HepG2 (cell line): ENCODE measurements around the gene CLTA. TPM values are rescaled to one million over a fixed set of nuclear protein-coding genes. Genes with fewer than 3 reads are reported as not detected.

ENCODE experiments used
- ATAC-seq: fragments of 200-7000 bp; cut with Tn5 transposase; 3 replicates; pipeline ENCODE4 v1.9.1; 2020; ENCODE audit warnings: mild to moderate bottlenecking, moderate library complexity
- BruUV-seq: library from RNA; stranded (reverse); fragments of 400-500 nt; replicated peaks from 2 replicates; lab custom pipeline; 2021; lab: Mats Ljungman, UMichigan
- CTCF ChIA-PET: fragments of 300-600 bp; formaldehyde crosslinking; extraction: SDS; loops from one replicate; lab custom pipeline; 2021; ENCODE audit warnings: low total read pairs, inconsistent platforms, low intra/inter-chr PET ratio; lab: Yijun Ruan, JAX
- POLR2A ChIA-PET: fragments of 350-600 bp; sonication (Branson Sonifier 250); formaldehyde crosslinking; loops from one replicate; lab custom pipeline; 2020; ENCODE audit warnings: antibody characterized with exemption, inconsistent platforms; lab: Yijun Ruan, JAX
- DNase-seq: peaks from one replicate; pipeline ENCODE4 v3.0.0-alpha.2; 2015; ENCODE audit warnings: low spot score
- FAIRE-seq: peaks from 3 replicates; lab custom pipeline; 2011; peaks lifted over from hg19 to GRCh38; lab: Jason Lieb, UNC
- H2AFZ ChIP-seq: one replicate; pipeline ENCODE4 v1.6.1; 2011; ENCODE audit warnings: low read length, inconsistent platforms
- H3K27ac ChIP-seq: fragments of 300-600 bp; 3 replicates; pipeline ENCODE4 v1.8.0; 2011; ENCODE audit warnings: mixed run types, mild to moderate bottlenecking, mixed read lengths, low read length, inconsistent platforms; ENCODE audit not compliant: insufficient read depth; ENCODE audit errors: extremely low read length
- H3K27me3 ChIP-seq, 2 experiments: fragments of 200-600 bp in 1 of 2; 2 replicates in 1 of 2; 3 replicates in 1 of 2; pipeline versions ENCODE4 v1.6.0 to v1.8.0; 2011; ENCODE audit warnings: low read length in 2 of 2, mild to moderate bottlenecking in 2 of 2, moderate library complexity in 2 of 2, inconsistent platforms in 1 of 2; ENCODE audit not compliant: insufficient read depth in 2 of 2, control insufficient read depth in 1 of 2
- H3K36me3 ChIP-seq, 2 experiments: fragments of 200-600 bp in 1 of 2; replicated peaks in 1 of 2; 2 replicates in 1 of 2; 3 replicates in 1 of 2; pipeline versions ENCODE4 v1.5.1 to v1.8.0; 2011; ENCODE audit warnings: low read length in 2 of 2, inconsistent platforms in 1 of 2; ENCODE audit not compliant: insufficient read depth in 2 of 2, control insufficient read depth in 1 of 2
- H3K4me1 ChIP-seq: 2 replicates; pipeline ENCODE4 v1.5.1; 2012; ENCODE audit warnings: low read length, inconsistent platforms; ENCODE audit not compliant: insufficient read depth
- H3K4me2 ChIP-seq: 2 replicates; pipeline ENCODE4 v1.6.0; 2011; ENCODE audit warnings: low read depth, low read length, inconsistent platforms
- H3K4me3 ChIP-seq, 3 experiments: fragments of 200-600 bp in 1 of 3; sonication (generic), shearing (Covaris generic) in 1 of 3; replicated peaks in 1 of 3; 2 replicates each; pipeline ENCODE4 v1.5.1; 2011 to 2016; ENCODE audit warnings: low read length in 3 of 3, inconsistent platforms in 2 of 3, low read depth in 2 of 3, mild to moderate bottlenecking in 2 of 3, control low read depth in 1 of 3, mixed read lengths in 1 of 3; ENCODE audit not compliant: insufficient read depth in 1 of 3
- H3K79me2 ChIP-seq: one replicate; pipeline ENCODE4 v1.6.1; 2011; ENCODE audit warnings: low read length, inconsistent platforms; ENCODE audit not compliant: insufficient read depth
- H3K9ac ChIP-seq: 2 replicates; pipeline ENCODE4 v1.6.0; 2011; ENCODE audit warnings: mild to moderate bottlenecking, low read depth, low read length, inconsistent platforms; ENCODE audit not compliant: insufficient read depth
- H3K9me3 ChIP-seq: 2 replicates; pipeline ENCODE4 v1.5.1; 2012; ENCODE audit warnings: mild to moderate bottlenecking, low read length
- H4K20me1 ChIP-seq: 2 replicates; pipeline ENCODE4 v1.6.0; 2011; ENCODE audit warnings: inconsistent platforms, mild to moderate bottlenecking, low read length, moderate library complexity; ENCODE audit not compliant: insufficient read depth
- MAFF ChIP-seq: IDR thresholded peaks from 2 replicates; pipeline ENCODE4 v1.6.1; 2011; ENCODE audit warnings: low read depth, low read length, improper control_type of control experiment
- MAFK ChIP-seq, 2 experiments: IDR thresholded peaks in 1 of 2; conservative IDR thresholded peaks in 1 of 2; 2 replicates each; pipeline ENCODE4 v1.6.1; 2011; ENCODE audit warnings: improper control_type of control experiment in 2 of 2, low read length in 2 of 2
- NFE2L2 ChIP-seq: fragments of 150-350 bp; IDR thresholded peaks from 2 replicates; pipeline ENCODE4 v1.6.1; 2014; ENCODE audit warnings: low read length
- SYNCRIP ChIP-seq: fragments of 200-400 bp; formaldehyde crosslinking; IDR thresholded peaks from 2 replicates; pipeline ENCODE4 v1.6.1; 2018; ENCODE audit warnings: mild to moderate bottlenecking, low read depth, low read length; ENCODE audit not compliant: insufficient read depth
- THAP7 ChIP-seq: sonication (generic); formaldehyde crosslinking; IDR thresholded peaks from 2 replicates; pipeline ENCODE4 v1.8.1; 2023; ENCODE audit warnings: mild to moderate bottlenecking, missing genetic modification reagents
- ZNF18 ChIP-seq: sonication (generic); formaldehyde crosslinking; IDR thresholded peaks from 2 replicates; pipeline ENCODE4 v1.8.0; 2022; ENCODE audit warnings: mild to moderate bottlenecking, missing genetic modification reagents; ENCODE audit not compliant: insufficient replicate concordance
- WGBS: methylation state at CpG from one replicate; pipeline ENCODE4 v1.1.6; 2017; ENCODE audit warnings: low lambda C conversion rate; 5-methylcytosine and 5-hydroxymethylcytosine counted together
- in situ Hi-C: cut with HindIII; loops from 2 replicates; pipeline ENCODE4 v1.10.0; 2017; ENCODE audit warnings: low pct_unique_long_range_greater_than_20kb; ENCODE audit not compliant: extremely low pct_ligation_motif_present
- intact Hi-C: fragments of 100-400 bp; cut with micrococcal nuclease; formaldehyde crosslinking; loops from one replicate; pipeline ENCODE4 v1.10.0; 2022; ENCODE audit not compliant: unreplicated experiment
- polyA plus RNA-seq, 8 experiments: library from polyadenylated mRNA; depleted of rRNA in 3 of 8; stranded (reverse) in 7 of 8; unstranded in 1 of 8; fragments of >200 nt; fragmentation: Illumina TruSeq in 4 of 8; extraction: Trizol in 4 of 8; gene quantifications; 2 replicates each; pipeline versions ENCODE4 v1.2.1 to v1.2.3, GENCODE V29; 2011 to 2016; ENCODE audit warnings: low read depth in 4 of 8, missing spikeins in 1 of 8, mixed read lengths in 1 of 8; ENCODE audit not compliant: insufficient read depth in 1 of 8
- total RNA-seq, 5 experiments: library from RNA; depleted of rRNA; stranded (reverse); fragments of >200 nt; fragmentation: Illumina TruSeq; extraction: Trizol; gene quantifications; 2 replicates each; pipeline ENCODE4 v1.2.3, GENCODE V29; 2016; ENCODE audit warnings: low read depth in 1 of 5

CLTA gene
- total and polyA plus RNA-seq, 2 of the 13 experiments (the other 11 are each of a cell fraction or from before 2014, with no cell fraction given), result 143 to 222 TPM

GRCh38 chr9:36158122-36158521 is 32.6 kb upstream of the CLTA start:
- in situ Hi-C loops (no loop called here), intact Hi-C loops (no loop called here)
- Histone ChIP-seq H3K4me2 (no peak overlapping the region), H3K27ac (no peak overlapping the region), H3K27me3 (no peaks in the 10 kb centered on the region; a peak in 1 of 5 replicates), H3K4me1 (peaks cover 3% of the 10 kb centered on the region; the same call in 1 of the 2 replicates), H3K4me3 (no peak overlapping the region), H3K79me2 (no peaks in the 10 kb centered on the region), H4K20me1 (no peaks in the 10 kb centered on the region), H3K36me3 (no peaks in the 10 kb centered on the region), H2AFZ (no peak overlapping the region), H3K9me3 (no peaks in the 10 kb centered on the region), H3K9ac (no peak overlapping the region)
- ATAC-seq (no peak), DNase-seq (no peak), FAIRE-seq (no peak)
- ChIA-PET CTCF (no interaction called here), POLR2A (no interaction called here)
- TF ChIP-seq ZNF18 (CRISPR knock-in tag) (no peak), SYNCRIP (no peak), MAFK (conservative IDR thresholded peaks at IDR 0.05 in 1 of 2, IDR thresholded peaks at IDR 0.05 in 1 of 2; ENCODE audit: low read length in 2 of 2) (peak; percentile 61 to 80), NFE2L2 (peak; percentile 89), THAP7 (CRISPR knock-in tag) (no peak), MAFF (peak; percentile 60; the same call in 1 of the 2 replicates)
- BruUV-seq, result no TSS peak
- 68% methylated on average over 2 of the region's 2 CpGs for WGBS
